ENCODE measurements around the gene CERCAM. TPM values are rescaled to one million over a fixed set of nuclear protein-coding genes. Genes with fewer than 3 reads are reported as not detected.

CERCAM gene, protein sequence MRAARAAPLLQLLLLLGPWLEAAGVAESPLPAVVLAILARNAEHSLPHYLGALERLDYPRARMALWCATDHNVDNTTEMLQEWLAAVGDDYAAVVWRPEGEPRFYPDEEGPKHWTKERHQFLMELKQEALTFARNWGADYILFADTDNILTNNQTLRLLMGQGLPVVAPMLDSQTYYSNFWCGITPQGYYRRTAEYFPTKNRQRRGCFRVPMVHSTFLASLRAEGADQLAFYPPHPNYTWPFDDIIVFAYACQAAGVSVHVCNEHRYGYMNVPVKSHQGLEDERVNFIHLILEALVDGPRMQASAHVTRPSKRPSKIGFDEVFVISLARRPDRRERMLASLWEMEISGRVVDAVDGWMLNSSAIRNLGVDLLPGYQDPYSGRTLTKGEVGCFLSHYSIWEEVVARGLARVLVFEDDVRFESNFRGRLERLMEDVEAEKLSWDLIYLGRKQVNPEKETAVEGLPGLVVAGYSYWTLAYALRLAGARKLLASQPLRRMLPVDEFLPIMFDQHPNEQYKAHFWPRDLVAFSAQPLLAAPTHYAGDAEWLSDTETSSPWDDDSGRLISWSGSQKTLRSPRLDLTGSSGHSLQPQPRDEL
- total RNA-seq, result 110 and 111 TPM in 2 replicates

DNA sequence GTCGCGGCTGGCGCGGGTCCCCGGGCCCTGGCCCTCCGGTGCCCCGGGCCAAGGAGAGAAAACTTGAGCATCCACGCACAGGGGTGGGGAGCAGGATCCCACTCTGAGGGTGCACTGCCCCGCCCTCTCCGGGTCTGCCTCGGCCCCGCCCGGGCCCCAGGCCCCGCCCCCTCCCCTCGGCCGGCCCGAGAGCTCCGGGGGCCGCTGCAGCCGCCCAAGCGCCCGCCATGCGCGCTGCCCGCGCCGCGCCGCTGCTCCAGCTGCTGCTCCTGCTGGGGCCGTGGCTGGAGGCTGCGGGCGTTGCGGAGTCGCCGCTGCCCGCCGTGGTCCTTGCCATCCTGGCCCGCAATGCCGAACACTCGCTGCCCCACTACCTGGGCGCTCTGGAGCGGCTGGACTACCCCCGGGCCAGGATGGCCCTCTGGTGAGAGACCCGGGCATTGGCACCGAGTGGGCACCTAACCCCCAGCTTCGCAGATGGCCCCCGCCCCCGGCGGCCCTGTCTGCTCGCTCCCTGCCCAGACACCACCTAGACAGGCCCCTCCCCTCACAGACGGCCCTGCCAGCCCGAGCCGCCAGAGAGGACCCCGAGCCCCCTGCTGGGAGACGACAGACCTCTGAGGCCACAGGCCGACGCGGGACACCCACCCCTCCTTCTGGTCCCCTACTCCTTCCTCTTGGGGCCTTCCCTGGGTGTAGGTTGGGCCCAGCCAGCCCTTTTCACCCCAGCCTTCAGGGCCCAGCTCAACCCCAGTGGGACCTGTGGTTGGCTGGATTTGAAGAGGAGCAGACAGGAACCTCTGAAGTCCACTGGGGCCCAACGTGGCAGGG, at the start of gene CERCAM:
CERCAM (plus strand) TSS at position 207 of the 831 bp plus-strand sequence; CDS start at position 228, 21 bp downstream.

DNA sequence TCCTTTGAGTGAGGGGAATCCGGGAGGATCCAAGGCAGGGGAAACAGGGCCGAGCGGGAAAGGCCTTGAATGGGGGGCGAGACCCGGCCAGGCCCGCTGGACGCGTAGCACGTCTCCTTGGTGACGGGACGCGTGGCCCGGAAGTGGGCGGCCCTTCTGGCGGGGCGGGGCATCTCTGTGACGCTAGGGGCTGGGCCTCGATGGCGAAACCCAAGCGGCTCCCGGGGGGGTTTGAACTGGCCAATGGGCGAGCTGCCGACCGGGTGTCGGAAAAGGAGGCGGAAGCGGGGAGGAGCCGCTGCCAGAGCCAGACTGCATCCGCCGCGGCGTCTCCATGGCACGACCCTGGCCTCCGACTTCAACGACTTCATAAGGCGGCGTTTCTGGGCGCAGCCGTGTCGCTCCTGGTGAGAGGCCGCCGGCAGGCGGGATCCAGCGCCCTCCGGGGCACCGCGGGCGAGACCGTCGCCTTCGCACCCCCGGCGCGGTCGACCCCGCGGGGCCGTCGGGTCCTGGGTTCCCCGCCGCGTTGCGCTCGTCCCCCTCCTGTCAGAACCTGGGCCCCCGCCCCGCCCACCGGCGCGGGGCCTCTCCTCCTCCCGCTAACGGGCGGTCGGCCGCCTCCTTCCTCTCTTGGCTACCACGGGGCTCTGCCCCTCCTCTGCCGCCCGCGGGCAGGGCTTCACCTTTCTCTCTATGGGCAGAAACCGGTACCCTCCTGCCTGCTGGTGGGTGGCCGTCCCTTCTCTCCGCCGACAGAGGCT, 35.4 kb downstream of the CERCAM start, which contains the start of gene ODF2:
ODF2 (plus strand) TSS at position 158 of the 764 bp plus-strand sequence; CDS start at position 244, 86 bp downstream.

Other genes starting within 250 kb of the CERCAM start
- 32.5 and 38.3 TPM in 2 replicates for gene CIZ1, start 229.3 kb upstream of the CERCAM start, total RNA-seq
- gene DNM1, start 217.5 kb upstream of the CERCAM start, total RNA-seq, result 9.4 and 16.5 TPM in 2 replicates
- gene GOLGA2, start 144.8 kb upstream of the CERCAM start, total RNA-seq, result 112 and 134 TPM in 2 replicates
- gene SWI5, start 144.6 kb upstream of the CERCAM start, total RNA-seq, result 20.1 and 22.7 TPM in 2 replicates
- gene TRUB2, start 98.4 kb upstream of the CERCAM start, total RNA-seq, result 12.4 and 16.2 TPM in 2 replicates
- gene COQ4, start 98.0 kb upstream of the CERCAM start, total RNA-seq, result 29.1 and 33.7 TPM in 2 replicates
- gene SLC27A4, start 80.3 kb upstream of the CERCAM start, total RNA-seq, result 15.5 and 20.9 TPM in 2 replicates
- 33.6 and 36.3 TPM in 2 replicates for gene URM1, start 49.5 kb upstream of the CERCAM start, total RNA-seq
- 26.8 and 31.6 TPM in 2 replicates for gene ODF2, start 35.1 kb downstream of the CERCAM start, total RNA-seq
- 28.7 and 30.4 TPM in 2 replicates for gene GLE1, start 83.9 kb downstream of the CERCAM start, total RNA-seq
- gene SPTAN1, start 131.7 kb downstream of the CERCAM start, total RNA-seq, result 386 and 406 TPM in 2 replicates
- 44.1 and 47.4 TPM in 2 replicates for gene DYNC2I2, start 236.0 kb downstream of the CERCAM start, total RNA-seq

Measured in articular chondrocyte of knee joint (primary cell).